ENCODE data around the gene CENPF.

- TF ChIP-seq POLR2AphosphoS5 (IDR thresholded peaks at IDR 0.05; ENCODE audit: borderline replicate concordance, low read depth, low read length) (no peak), EZH2 (IDR thresholded peaks at IDR 0.05) (no peak)
Measured at GRCh38 chr1:214586621-214587020, 16.4 kb upstream of the CENPF start.

Data from SK-N-MC (cell line).